ENCODE measurements around the gene TMPRSS11D. TPM values are rescaled to one million over a fixed set of nuclear protein-coding genes. Genes with fewer than 3 reads are reported as not detected.

The TMPRSS11D gene
- total RNA-seq, 1 donor from 2014 or later: not detected

Other genes with a start within 250 kb of the TMPRSS11D start
- gene UBA6, start 182.8 kb downstream of the TMPRSS11D start, total RNA-seq: 19.6 TPM
- gene GNRHR, start 129.6 kb downstream of the TMPRSS11D start, total RNA-seq: not detected
- not detected for gene TMPRSS11A, start 79.5 kb upstream of the TMPRSS11D start, total RNA-seq
- not detected for gene TMPRSS11F, start 245.9 kb upstream of the TMPRSS11D start, total RNA-seq

Measured in left lobe of liver (tissue), 1 donor.